Stomach (tissue), 4 donors: ENCODE measurements around the gene DMXL1.

Source experiments
- CTCF ChIP-seq, 7 experiments: fragments of 450-650 bp in 4 of 7; fragments of 200-600 bp in 3 of 7; sonication (generic) in 3 of 7; IDR thresholded peaks; one replicate each; pipeline ENCODE4 v1.5.1; 2016 to 2019; ENCODE audit warnings: antibody characterized with exemption in 7 of 7, control low read depth in 2 of 7, mild to moderate bottlenecking in 1 of 7
- POLR2A ChIP-seq, 4 donors: fragments of 450-650 bp; IDR thresholded peaks; one replicate each; pipeline ENCODE4 v1.6.1; 2016; ENCODE audit warnings: antibody characterized with exemption in 4 of 4, control low read depth in 2 of 4, mild to moderate bottlenecking in 1 of 4, moderate library complexity in 1 of 4
- POLR2AphosphoS5 ChIP-seq, 3 donors: sonication (generic); formaldehyde crosslinking; IDR thresholded peaks; one replicate each; pipeline ENCODE4 v1.6.1; 2016; ENCODE audit warnings: antibody characterized with exemption in 3 of 3

GRCh38 chr5:119078071-119078846 is 7.4 kb downstream of the DMXL1 start:
- TF ChIP-seq POLR2AphosphoS5 (IDR thresholded peaks at IDR 0.05) (no peak), CTCF (IDR thresholded peaks at IDR 0.05) (no peak), POLR2A (IDR thresholded peaks at IDR 0.05) (no peak)
